Measurements from ENCODE around the gene ATAT1.

- TF ChIP-seq MAX (IDR thresholded peaks at IDR 0.05) = no peak; the same call in 1 of the 2 replicates
- TF ChIP-seq EP300 (IDR thresholded peaks at IDR 0.05; ENCODE audit: borderline replicate concordance) = no peak
- no peak for TF ChIP-seq FOXM1 (IDR thresholded peaks at IDR 0.05; ENCODE audit: borderline replicate concordance, low read depth)
- no peak for TF ChIP-seq NFIC (IDR thresholded peaks at IDR 0.05)
Observed at GRCh38 chr6:30687659-30688431, 61.2 kb downstream of the ATAT1 start.
